Hepatocyte (in vitro differentiated cells): ENCODE results near the gene NTSR1.

Source experiments
- EZH2 ChIP-seq: fragments of 200-600 bp; sonication (generic); IDR thresholded peaks from 2 replicates; pipeline ENCODE4 v1.6.1; 2016; ENCODE audit warnings: antibody characterized with exemption, mild to moderate bottlenecking, borderline replicate concordance
- TF ChIP-seq, protein P1 (sequence below): fragments of 200-600 bp; sonication (generic); IDR thresholded peaks from 2 replicates; pipeline ENCODE4 v1.5.1; 2016; ENCODE audit warnings: antibody characterized with exemption, mild to moderate bottlenecking; ENCODE audit not compliant: poor library complexity

- TF ChIP-seq, protein P1, sequence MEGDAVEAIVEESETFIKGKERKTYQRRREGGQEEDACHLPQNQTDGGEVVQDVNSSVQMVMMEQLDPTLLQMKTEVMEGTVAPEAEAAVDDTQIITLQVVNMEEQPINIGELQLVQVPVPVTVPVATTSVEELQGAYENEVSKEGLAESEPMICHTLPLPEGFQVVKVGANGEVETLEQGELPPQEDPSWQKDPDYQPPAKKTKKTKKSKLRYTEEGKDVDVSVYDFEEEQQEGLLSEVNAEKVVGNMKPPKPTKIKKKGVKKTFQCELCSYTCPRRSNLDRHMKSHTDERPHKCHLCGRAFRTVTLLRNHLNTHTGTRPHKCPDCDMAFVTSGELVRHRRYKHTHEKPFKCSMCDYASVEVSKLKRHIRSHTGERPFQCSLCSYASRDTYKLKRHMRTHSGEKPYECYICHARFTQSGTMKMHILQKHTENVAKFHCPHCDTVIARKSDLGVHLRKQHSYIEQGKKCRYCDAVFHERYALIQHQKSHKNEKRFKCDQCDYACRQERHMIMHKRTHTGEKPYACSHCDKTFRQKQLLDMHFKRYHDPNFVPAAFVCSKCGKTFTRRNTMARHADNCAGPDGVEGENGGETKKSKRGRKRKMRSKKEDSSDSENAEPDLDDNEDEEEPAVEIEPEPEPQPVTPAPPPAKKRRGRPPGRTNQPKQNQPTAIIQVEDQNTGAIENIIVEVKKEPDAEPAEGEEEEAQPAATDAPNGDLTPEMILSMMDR, result no peak
- TF ChIP-seq EZH2, result no peak
These were observed 56.4 kb downstream of the NTSR1 start for GRCh38 chr20:62765021-62765420.
